ENCODE measurements around the gene E2F8.

E2F8 gene

GRCh38 chr11:19253817-19254216 is 13.1 kb upstream of the E2F8 start:
- H3K27ac ChIP-seq (ENCODE audit: low read depth, low read length) = no peak overlapping the region
- no peaks in the 10 kb centered on the region for H4K20me1 ChIP-seq (ENCODE audit: low read depth, low read length)
- H3K79me2 ChIP-seq (ENCODE audit: insufficient read depth, low read length) = no peaks in the 10 kb centered on the region
- no peak overlapping the region for H3K4me2 ChIP-seq (ENCODE audit: low read depth, low read length, poor library complexity, severe bottlenecking)
- no peaks in the 10 kb centered on the region for H3K27me3 ChIP-seq (ENCODE audit: low read length)
- no peak overlapping the region for H3K9ac ChIP-seq (ENCODE audit: low read length)
- H3K9me3 ChIP-seq (ENCODE audit: insufficient read depth, low read length) = no peaks in the 10 kb centered on the region
- H3F3A ChIP-seq (ENCODE audit: insufficient read depth) = no peaks in the 10 kb centered on the region
- H3K36me3 ChIP-seq (ENCODE audit: low read length) = no peaks in the 10 kb centered on the region
- no peak overlapping the region for H3K4me3 ChIP-seq (ENCODE audit: insufficient read depth, low read length, poor library complexity, severe bottlenecking)
- TF ChIP-seq CTCF (IDR thresholded peaks at IDR 0.05; ENCODE audit: insufficient read depth, low read length, poor library complexity, severe bottlenecking) (no peak), EZH2phosphoT487 (conservative IDR thresholded peaks at IDR 0.05; ENCODE audit: low read length) (no peak)
- H3K9me2 ChIP-seq (replicated peaks; ENCODE audit: insufficient read depth, low read length) = no peaks in the 10 kb centered on the region
- no peak overlapping the region for H2AFZ ChIP-seq (ENCODE audit: low read depth, low read length, severe bottlenecking)

GRCh38 chr11:19253153-19253745 is 12.5 kb upstream of the E2F8 start:
- H3K79me2 ChIP-seq (ENCODE audit: insufficient read depth, low read length) = no peaks in the 10 kb centered on the region
- no peaks in the 10 kb centered on the region for H4K20me1 ChIP-seq (ENCODE audit: low read depth, low read length)
- H3K36me3 ChIP-seq (ENCODE audit: low read length) = no peaks in the 10 kb centered on the region
- no peak overlapping the region for H3K4me2 ChIP-seq (ENCODE audit: low read depth, low read length, poor library complexity, severe bottlenecking)
- no peaks in the 10 kb centered on the region for H3K9me2 ChIP-seq (replicated peaks; ENCODE audit: insufficient read depth, low read length)
- no peaks in the 10 kb centered on the region for H3K27me3 ChIP-seq (ENCODE audit: low read length)
- no peak overlapping the region for H3K27ac ChIP-seq (ENCODE audit: low read depth, low read length)
- no peaks in the 10 kb centered on the region for H3F3A ChIP-seq (ENCODE audit: insufficient read depth)
- H3K4me3 ChIP-seq (ENCODE audit: insufficient read depth, low read length, poor library complexity, severe bottlenecking) = no peak overlapping the region
- no peak overlapping the region for H3K9ac ChIP-seq (ENCODE audit: low read length)
- TF ChIP-seq EZH2phosphoT487 (conservative IDR thresholded peaks at IDR 0.05; ENCODE audit: low read length) (no peak), CTCF (IDR thresholded peaks at IDR 0.05; ENCODE audit: insufficient read depth, low read length, poor library complexity, severe bottlenecking) (no peak)
- no peak overlapping the region for H2AFZ ChIP-seq (ENCODE audit: low read depth, low read length, severe bottlenecking)
- no peaks in the 10 kb centered on the region for H3K9me3 ChIP-seq (ENCODE audit: insufficient read depth, low read length)

- TF ChIP-seq EZH2phosphoT487 (conservative IDR thresholded peaks at IDR 0.05; ENCODE audit: low read length) (no peak), CTCF (IDR thresholded peaks at IDR 0.05; ENCODE audit: insufficient read depth, low read length, poor library complexity, severe bottlenecking) (no peak)
- Histone ChIP-seq H3K27me3 (ENCODE audit: low read length) (no peaks in the 10 kb centered on the region), H3K9ac (ENCODE audit: low read length) (no peak overlapping the region), H3K9me3 (ENCODE audit: insufficient read depth, low read length) (peaks cover 4% of the 10 kb centered on the region; the same call in 1 of the 2 replicates), H3K4me2 (ENCODE audit: low read depth, low read length, poor library complexity, severe bottlenecking) (no peak overlapping the region), H3K36me3 (ENCODE audit: low read length) (no peaks in the 10 kb centered on the region), H4K20me1 (ENCODE audit: low read depth, low read length) (no peaks in the 10 kb centered on the region), H2AFZ (ENCODE audit: low read depth, low read length, severe bottlenecking) (no peak overlapping the region), H3F3A (ENCODE audit: insufficient read depth) (no peaks in the 10 kb centered on the region), H3K9me2 (replicated peaks; ENCODE audit: insufficient read depth, low read length) (no peaks in the 10 kb centered on the region), H3K79me2 (ENCODE audit: insufficient read depth, low read length) (no peaks in the 10 kb centered on the region), H3K27ac (ENCODE audit: low read depth, low read length) (no peak overlapping the region), H3K4me3 (ENCODE audit: insufficient read depth, low read length, poor library complexity, severe bottlenecking) (no peak overlapping the region)
These were observed 11.8 kb upstream of the E2F8 start for GRCh38 chr11:19252394-19253152.

All from SU-DHL-6 (cell line).